ENCODE data around the gene ZNF740.

The ZNF740 gene

DNA sequence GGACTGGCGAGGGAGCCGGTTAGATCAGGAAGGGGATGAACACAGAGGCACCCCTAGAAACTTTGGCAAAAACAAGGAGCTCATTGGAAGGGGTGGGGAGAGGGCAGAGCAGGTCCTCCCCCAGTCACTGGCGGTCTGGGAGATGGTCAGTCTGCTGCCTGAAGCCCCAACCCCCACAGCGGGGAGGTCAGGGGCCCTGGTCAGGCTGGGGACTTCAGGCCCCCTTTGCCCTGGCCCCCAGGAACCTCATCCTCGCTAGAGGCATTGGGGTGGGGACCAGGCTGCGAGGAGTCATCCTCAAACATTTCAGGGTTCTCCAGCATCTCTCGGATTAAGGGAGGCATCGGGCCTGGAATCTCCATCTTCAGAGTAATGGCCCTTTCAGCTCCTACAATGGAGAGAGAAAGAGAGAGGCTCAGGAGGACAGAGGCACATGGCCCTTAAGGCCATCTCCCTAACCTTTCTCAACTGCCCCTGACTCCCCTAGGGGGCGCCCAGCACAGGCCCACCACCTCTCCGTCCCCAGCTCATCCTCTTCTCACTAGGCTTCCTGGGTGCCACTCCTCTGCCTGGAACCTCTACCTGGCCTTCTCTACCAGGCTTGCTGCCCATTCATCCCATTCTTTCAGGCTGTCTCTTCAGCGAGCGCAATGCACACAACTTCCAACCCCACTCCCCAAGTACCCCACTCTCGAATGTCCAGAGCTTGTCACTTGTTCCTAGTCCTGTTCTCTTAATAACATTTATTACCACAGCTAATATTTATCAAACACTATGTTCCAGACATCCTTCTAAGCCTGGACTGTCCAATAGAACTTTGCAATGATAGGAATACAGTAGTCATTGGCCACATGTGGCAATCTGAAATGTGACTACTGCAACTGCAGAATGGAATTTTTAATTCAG is 31.2 kb downstream of the ZNF740 start:
- Mint-ChIP-seq H3K36me3 (peaks cover 86% of the 10 kb centered on the region), H3K4me1 (peaks cover 91% of the 10 kb centered on the region), H3K9me3 (no peaks in the 10 kb centered on the region), H3K27ac (peak overlapping the region; percentile 69), H3K4me3 (no peak overlapping the region)
- no peak for ATAC-seq
- no peak for DNase-seq (ENCODE audit: low spot score in 2 of 2)

DNA sequence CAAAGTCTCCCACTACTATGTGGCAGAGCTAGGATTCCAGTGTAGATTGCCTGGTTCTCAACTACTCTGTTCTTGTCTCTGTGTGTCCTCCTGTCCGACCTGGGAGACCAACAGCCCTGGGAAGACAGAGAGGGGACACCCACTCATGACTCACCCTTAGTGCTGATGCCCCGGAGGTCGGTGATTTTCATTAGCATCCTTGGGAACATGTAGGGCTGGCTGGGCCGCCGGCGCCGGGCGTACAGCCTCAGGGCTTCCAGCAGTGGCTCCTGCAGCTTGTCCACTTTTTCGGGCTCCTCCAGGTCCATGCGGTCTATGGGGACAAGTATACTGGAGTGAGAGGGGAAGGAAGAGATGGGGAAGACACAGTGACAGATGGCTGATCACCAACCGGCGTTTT is 32.4 kb downstream of the ZNF740 start:
- ATAC-seq (no peak), DNase-seq (ENCODE audit: low spot score in 2 of 2) (no peak)
- Mint-ChIP-seq H3K4me1 (peaks cover 91% of the 10 kb centered on the region), H3K27ac (peak overlapping the region; percentile 70), H3K36me3 (peaks cover 88% of the 10 kb centered on the region), H3K4me3 (no peak overlapping the region), H3K9me3 (no peaks in the 10 kb centered on the region)

DNA sequence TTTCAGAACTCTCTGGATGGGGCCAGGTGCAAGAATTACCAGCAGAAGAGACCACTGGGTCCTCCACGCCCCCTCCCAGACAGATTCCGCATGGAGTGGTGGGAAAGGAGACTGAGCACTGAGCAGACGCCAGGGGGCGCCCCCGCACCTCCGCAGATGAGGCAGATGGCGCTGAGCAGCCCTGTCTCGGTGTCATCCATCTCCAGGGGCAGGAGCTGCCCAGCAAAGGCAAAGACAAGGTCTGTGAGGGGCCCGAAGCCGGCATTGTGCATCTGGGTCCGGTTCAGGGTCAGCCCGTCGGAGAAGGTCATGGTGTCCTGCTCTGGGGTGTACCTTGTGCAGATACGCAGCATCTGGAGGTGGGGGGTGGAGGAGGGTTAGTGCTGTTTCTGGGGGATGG is 32.8 kb downstream of the ZNF740 start:
- H3K27ac Mint-ChIP-seq = peak overlapping the region; percentile 70
- DNase-seq (ENCODE audit: low spot score in 2 of 2) (peak; percentile 73 to 89), ATAC-seq (peak; percentile 72)
- H3K4me3 Mint-ChIP-seq = no peak overlapping the region
- peaks cover 91% of the 10 kb centered on the region for H3K4me1 Mint-ChIP-seq
- no peaks in the 10 kb centered on the region for H3K9me3 Mint-ChIP-seq
- peaks cover 88% of the 10 kb centered on the region for H3K36me3 Mint-ChIP-seq

DNA sequence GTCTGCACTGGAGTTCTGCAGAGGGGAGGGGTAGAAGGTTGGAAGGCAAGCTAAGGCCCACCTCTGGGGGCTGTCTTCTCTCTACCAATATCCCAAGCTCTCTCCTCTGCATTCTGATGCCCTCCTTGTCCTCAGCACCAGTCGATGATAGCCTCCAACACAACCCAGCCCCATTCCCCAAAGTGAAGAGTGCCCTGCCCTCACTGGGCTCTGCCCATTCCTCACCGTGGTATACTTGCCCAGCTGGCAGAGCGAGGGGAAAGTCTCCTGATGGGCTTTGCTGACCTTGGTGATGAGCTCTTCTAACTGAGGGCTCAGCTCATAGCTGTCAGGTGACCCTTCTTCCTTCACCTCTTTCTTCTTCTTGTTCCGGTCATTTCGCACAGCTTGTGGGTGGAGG is 33.7 kb downstream of the ZNF740 start:
- no peak for ATAC-seq
- H3K27ac Mint-ChIP-seq = peak overlapping the region; percentile 94
- peaks cover 86% of the 10 kb centered on the region for H3K36me3 Mint-ChIP-seq
- DNase-seq (ENCODE audit: low spot score in 2 of 2) = no peak
- no peaks in the 10 kb centered on the region for H3K9me3 Mint-ChIP-seq
- H3K4me1 Mint-ChIP-seq = peaks cover 91% of the 10 kb centered on the region
- H3K4me3 Mint-ChIP-seq = no peak overlapping the region

DNA sequence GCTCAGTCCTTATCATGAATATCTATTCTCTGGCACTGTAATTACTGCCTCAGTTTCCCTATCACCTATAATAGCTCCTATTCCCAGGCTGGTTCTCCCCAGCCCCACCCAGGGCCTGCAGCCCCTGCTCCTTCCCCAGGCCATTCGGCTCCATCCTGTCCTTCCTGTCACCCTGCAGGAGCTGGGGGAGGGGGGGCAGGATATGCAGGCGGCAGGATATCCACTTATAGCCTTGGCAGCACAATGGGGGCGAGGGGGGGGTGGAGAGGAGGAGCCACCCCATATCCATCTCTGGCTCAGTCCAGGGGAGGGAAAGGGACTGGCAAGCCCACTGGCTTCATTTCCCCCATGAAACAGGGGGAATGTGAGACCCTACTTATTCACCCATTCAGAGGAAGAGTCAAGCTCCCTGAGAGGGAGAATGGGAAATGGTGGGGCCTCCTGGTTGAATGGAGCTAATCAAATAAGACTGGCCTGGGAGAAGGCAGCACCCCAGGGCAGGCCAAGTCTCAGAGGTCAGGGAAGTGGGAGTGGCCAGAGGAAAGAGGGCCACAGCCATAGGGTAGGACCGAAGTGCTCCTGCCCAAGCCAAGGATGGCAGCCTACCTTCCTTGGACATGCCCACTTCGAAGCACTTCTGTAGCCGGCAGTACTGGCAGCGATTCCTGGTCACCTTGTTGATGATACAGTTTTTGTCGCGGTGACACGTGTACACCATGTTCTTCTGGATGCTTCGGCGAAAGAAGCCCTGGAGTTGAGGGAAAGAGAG is 34.3 kb downstream of the ZNF740 start:
- peak overlapping the region; percentile 94 for H3K27ac Mint-ChIP-seq
- no peak overlapping the region for H3K4me3 Mint-ChIP-seq
- ATAC-seq (no peak), DNase-seq (ENCODE audit: low spot score in 2 of 2) (no peak)
- peaks cover 91% of the 10 kb centered on the region for H3K4me1 Mint-ChIP-seq
- H3K9me3 Mint-ChIP-seq = no peaks in the 10 kb centered on the region
- peaks cover 90% of the 10 kb centered on the region for H3K36me3 Mint-ChIP-seq

DNA sequence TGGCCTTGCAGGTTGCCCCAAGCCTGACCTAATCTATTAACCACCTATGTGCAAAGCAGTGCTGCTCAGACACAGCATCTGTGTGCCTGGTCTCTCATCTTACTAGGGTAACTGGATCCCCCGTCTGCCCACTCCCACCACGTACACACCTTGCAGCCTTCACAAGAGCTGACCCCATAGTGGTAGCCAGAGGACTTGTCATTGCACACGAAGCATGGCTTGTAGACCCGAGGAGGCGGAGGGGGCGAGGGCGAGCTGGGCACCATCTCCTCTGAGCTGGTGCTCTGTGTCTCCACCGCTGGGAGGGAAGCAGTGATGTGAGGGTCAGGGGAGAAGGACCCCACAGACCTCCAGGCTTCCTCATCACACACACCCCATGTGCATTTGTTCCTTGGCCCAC is 35.0 kb downstream of the ZNF740 start:
- H3K36me3 Mint-ChIP-seq = peaks cover 88% of the 10 kb centered on the region
- H3K4me1 Mint-ChIP-seq = peaks cover 85% of the 10 kb centered on the region
- ATAC-seq = no peak
- no peaks in the 10 kb centered on the region for H3K9me3 Mint-ChIP-seq
- no peak for DNase-seq (ENCODE audit: low spot score in 2 of 2)
- H3K4me3 Mint-ChIP-seq = no peak overlapping the region
- peak overlapping the region; percentile 94 for H3K27ac Mint-ChIP-seq

DNA sequence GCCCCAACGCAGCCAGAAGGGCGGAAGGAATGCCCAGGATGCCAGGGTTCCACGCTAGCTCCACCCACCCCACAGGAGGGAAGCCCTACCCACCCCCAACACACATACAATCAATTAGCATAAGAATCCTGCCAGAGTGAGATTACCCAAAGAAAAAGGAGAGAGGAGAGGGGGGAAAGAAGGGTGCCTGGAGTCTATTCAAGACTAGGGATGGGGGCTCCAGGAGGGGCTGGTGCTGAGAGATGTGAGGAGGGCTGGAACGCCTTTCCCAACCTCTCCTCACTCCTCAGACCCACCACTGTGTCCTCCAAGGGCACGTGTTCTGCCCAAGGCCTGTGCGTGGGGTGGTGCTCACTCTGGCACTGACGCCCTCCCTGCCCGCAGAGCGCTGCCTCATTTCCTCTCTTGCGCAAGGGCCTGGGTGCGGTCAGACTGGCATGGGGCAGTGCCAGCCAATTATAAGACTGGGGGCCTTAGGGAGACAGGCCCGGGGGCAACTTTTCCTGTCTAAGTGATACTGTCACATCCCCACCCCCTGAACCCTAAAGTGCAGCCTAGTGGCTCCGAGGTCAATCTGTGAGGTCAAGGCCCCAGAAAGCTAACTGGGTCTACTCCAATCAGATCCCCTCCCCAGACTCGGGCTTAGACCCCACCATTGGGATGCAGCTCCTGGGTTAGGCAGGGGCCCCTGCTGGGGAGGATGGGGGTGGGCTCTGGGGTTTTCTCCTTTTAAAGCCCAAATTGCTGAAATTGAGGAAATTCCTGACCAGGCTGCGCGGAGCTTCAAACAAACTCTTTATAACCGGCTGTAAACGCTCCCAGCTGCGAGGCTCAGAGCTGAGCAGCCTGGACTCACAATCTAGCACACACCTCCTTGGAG is 36.8 kb downstream of the ZNF740 start:
- no peak for ATAC-seq

DNA sequence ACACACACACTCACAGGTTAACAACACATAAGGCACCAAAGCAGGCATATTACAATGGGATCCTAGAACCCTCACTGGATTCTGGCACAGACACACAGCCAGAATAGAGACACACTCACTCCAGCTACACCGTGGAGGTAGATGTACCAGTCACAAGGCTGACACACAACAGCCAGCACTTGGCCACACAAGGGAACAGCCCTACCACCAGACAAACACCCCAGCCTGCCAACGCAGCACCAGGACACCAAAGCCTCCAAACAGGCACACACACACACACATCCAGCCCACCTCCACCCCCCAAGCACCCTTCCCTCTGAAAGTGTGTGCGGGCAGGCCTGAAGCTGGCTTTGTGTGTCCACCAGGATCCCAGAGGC is 37.4 kb downstream of the ZNF740 start:
- H3K4me1 Mint-ChIP-seq = peaks cover 90% of the 10 kb centered on the region
- H3K4me3 Mint-ChIP-seq = peak overlapping the region; percentile 94
- no peaks in the 10 kb centered on the region for H3K9me3 Mint-ChIP-seq
- peak overlapping the region; percentile 94 for H3K27ac Mint-ChIP-seq
- ATAC-seq (no peak), DNase-seq (ENCODE audit: low spot score in 2 of 2) (no peak)
- peaks cover 73% of the 10 kb centered on the region for H3K36me3 Mint-ChIP-seq

More for the DNA sequence above, 36.8 kb downstream of the ZNF740 start:
- Mint-ChIP-seq H3K36me3 (peaks cover 79% of the 10 kb centered on the region), H3K4me1 (peaks cover 86% of the 10 kb centered on the region), H3K27ac (peak overlapping the region; percentile 94), H3K4me3 (peak overlapping the region; percentile 94), H3K9me3 (no peaks in the 10 kb centered on the region)
- no peak for DNase-seq (ENCODE audit: low spot score in 2 of 2)

DNA sequence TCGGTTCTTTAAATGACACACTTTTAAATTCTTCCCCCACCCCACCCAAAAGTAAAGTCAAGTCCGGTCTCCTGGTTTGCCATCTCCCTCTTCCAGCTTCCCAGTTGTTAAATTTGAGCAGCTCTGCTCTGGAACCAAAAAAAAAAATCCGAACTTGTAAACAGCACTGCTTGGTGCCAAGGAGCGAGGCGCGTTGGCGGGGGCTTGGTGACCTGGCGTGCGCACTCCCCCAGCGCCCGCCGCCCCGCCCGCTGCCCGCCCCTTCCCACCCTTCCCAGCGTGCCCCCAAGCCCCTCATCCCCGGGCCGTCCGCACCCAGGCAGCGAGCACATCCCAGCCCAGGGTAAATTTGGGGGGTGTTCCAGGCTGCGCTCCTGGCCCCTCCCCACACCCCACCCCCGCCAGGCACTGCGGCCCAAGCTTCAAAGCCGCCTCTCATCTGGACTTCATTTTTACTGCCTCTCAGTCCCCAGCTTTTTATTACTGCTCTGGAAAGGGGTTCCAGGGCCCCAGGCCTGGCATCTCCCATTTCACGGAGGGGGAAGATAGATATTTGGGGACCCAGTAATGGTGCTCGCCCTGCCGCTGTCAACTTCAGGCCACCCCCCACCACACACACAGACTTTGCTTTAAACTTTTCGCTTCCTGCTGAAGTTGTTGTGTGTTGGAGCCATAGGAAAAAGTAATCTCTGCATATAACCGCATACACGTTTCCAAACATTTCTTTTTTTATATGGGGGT is 38.2 kb downstream of the ZNF740 start:
- Mint-ChIP-seq H3K4me3 (peak overlapping the region; percentile 94), H3K36me3 (peaks cover 65% of the 10 kb centered on the region), H3K4me1 (peaks cover 90% of the 10 kb centered on the region), H3K27ac (peak overlapping the region; percentile 94), H3K9me3 (no peaks in the 10 kb centered on the region)
- ATAC-seq (no peak), DNase-seq (ENCODE audit: low spot score in 2 of 2) (no peak)

DNA sequence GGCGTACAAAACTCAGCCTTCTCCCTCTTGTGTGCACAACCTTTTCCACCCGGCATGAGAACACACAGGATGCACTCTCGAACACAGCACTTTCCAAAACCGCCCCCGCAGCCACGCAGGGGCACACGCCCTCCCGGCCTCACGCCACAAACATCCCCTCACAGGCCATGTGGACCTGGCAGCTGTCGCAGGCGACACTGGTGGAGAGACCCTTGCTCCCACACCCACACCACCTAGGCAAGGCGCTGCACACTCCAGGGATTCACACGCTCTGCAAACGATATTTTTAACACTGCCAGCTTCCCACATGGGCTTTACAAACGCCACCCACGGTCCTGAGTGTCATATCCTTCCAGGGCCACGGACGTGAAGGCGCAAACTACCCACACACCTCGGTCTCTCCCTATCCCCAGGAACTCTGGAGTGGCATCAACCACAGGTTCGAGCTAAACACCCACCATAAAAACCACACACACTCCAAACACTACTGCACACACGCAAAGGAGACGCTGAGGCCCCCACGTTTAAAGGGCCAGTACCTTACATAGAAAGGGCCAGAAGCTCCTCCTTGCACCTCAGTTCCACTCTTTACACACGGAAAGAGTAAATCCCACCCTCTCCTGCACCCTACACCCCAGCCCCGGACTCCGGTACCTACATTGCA is 38.9 kb downstream of the ZNF740 start:
- H3K27ac Mint-ChIP-seq = peak overlapping the region; percentile 94
- H3K4me3 Mint-ChIP-seq = peak overlapping the region; percentile 94
- H3K36me3 Mint-ChIP-seq = peaks cover 58% of the 10 kb centered on the region
- DNase-seq (ENCODE audit: low spot score in 2 of 2) (peak; percentile 50 to 87), ATAC-seq (peak; percentile 43)
- H3K4me1 Mint-ChIP-seq = peaks cover 90% of the 10 kb centered on the region
- H3K9me3 Mint-ChIP-seq = no peaks in the 10 kb centered on the region

DNA sequence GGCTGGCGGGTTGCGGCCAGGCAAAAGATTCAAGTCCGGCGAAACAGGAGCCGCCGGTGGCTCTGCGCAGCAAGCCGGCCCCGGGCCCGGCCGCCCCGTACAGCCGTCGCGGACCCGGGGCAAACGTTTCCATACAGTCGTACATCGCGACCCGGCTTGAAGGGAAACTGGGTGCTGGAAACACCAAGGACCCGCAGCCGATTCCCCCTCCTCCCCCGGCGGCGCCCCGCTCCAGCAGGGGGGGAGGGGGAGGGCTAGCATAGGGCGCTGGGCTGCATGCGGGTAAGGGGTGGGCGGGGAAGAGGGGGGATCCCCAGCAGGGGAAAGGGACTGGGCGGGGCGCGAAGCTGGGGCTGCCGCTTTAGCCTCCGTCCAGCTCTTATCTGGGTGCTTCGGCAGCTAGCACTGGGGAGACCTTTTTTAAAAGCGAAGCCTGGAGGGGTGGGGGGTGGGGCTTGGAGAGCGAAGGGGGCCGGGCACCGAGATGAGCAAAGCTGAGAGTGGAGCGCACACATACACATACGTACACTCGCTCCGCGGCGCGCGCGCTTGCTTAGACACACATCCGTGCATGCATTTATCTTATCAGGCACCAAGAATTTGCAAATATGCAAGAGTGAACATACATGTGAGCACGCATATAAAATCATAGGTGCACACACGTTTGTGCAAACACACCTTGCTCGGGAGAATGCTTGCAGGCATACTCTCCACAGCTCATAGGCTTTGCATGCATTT is 39.6 kb downstream of the ZNF740 start:
- H3K27ac Mint-ChIP-seq = peak overlapping the region; percentile 94
- ATAC-seq (peak; percentile 66), DNase-seq (ENCODE audit: low spot score in 2 of 2) (peak; percentile 59 to 88)
- H3K36me3 Mint-ChIP-seq = peaks cover 51% of the 10 kb centered on the region
- peaks cover 90% of the 10 kb centered on the region for H3K4me1 Mint-ChIP-seq
- no peaks in the 10 kb centered on the region for H3K9me3 Mint-ChIP-seq
- H3K4me3 Mint-ChIP-seq = peak overlapping the region; percentile 94

DNA sequence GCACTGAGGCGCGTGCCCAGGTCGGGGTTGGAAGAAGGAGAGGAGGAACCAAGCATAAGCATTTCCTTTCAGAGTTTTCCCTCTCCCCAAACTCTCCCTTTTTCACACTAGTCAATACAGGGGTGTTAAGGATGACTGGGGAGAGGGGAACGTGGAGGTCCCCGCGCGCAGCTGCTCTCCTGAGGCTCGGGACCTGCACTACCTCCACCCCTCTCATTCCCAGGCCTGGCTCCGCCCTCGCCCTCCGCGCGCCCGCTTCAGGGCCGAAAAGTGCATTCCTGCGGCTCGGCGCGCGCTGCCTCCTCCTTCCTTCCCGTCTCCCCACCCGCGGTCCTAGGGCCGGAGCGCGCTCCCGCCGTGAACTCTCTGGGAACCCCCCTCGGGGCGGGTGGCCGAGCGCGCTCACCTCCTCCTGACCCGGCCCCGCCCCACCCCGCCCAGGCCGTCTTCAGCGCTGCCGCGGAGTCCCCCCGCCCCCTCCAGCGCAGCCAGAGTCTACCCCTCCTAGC is 40.2 kb downstream of the ZNF740 start:
- Mint-ChIP-seq H3K36me3 (peaks cover 45% of the 10 kb centered on the region), H3K4me3 (peak overlapping the region; percentile 94), H3K4me1 (peaks cover 90% of the 10 kb centered on the region), H3K27ac (peak overlapping the region; percentile 91), H3K9me3 (no peaks in the 10 kb centered on the region)
- ATAC-seq (peak; percentile 76), DNase-seq (ENCODE audit: low spot score in 2 of 2) (peak; percentile 63 to 92)

Measured in stimulated activated effector memory CD8-positive, alpha-beta T cell treated with anti-CD3 and anti-CD28 coated beads, Interleukin-12 subunit alpha, Interleukin-12 subunit beta, amount 100 ng/mL, for 72 hours (primary cell).